ENCODE measurements around the gene FOXP1.

- TF ChIP-seq POLR2A (IDR thresholded peaks at IDR 0.05) = no peak
- no peak for TF ChIP-seq POLR2AphosphoS5 (IDR thresholded peaks at IDR 0.05; ENCODE audit: insufficient read depth in 1 of 2, low read depth in 1 of 2)
These were observed 313.6 kb downstream of the FOXP1 start for GRCh38 chr3:71269906-71270305.
